Fibroblast of villous mesenchyme (primary cell): ENCODE results near the gene MAN2B2. TPM values are rescaled to one million over a fixed set of nuclear protein-coding genes. Genes with fewer than 3 reads are reported as not detected.

Experiments used
- DNase-seq: peaks from one replicate; pipeline ENCODE4 v3.0.0-alpha.2; 2010; ENCODE audit warnings: low read depth
- H3K4me3 ChIP-seq: 2 replicates; pipeline ENCODE4 v1.5.1; 2011; ENCODE audit warnings: low read depth, mild to moderate bottlenecking, low read length
- total RNA-seq: library from RNA; depleted of rRNA; stranded (reverse); fragments of >200 nt; gene quantifications from 2 replicates; pipeline ENCODE4 v1.2.3, GENCODE V29; 2012
- TF ChIP-seq, protein P1 (sequence below): IDR thresholded peaks from 2 replicates; pipeline ENCODE4 v1.5.1; 2012; ENCODE audit warnings: low read depth, mild to moderate bottlenecking, low read length; ENCODE audit not compliant: insufficient read depth

The MAN2B2 gene
- total RNA-seq, 1 donor = 14.2 TPM

DNA sequence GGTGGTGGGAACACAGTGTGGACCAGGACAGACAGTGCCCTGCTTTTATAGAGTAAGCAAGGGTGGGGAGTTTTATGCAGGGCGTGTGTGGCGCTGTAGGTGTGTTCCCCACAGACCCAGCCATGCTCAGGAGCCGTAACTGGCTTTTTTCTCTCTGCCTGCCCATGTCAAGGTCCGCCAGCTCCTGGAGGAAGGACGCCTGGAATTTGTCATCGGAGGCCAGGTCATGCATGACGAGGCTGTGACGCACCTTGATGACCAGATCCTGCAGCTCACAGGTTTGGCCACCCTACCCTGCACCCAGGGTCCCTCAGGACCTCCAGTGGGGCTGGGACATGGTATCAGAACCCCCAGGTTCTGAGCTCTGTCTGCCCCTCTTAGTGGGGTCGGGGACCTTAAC lies 3.2 kb downstream of the MAN2B2 start:
- TF ChIP-seq, protein P1, sequence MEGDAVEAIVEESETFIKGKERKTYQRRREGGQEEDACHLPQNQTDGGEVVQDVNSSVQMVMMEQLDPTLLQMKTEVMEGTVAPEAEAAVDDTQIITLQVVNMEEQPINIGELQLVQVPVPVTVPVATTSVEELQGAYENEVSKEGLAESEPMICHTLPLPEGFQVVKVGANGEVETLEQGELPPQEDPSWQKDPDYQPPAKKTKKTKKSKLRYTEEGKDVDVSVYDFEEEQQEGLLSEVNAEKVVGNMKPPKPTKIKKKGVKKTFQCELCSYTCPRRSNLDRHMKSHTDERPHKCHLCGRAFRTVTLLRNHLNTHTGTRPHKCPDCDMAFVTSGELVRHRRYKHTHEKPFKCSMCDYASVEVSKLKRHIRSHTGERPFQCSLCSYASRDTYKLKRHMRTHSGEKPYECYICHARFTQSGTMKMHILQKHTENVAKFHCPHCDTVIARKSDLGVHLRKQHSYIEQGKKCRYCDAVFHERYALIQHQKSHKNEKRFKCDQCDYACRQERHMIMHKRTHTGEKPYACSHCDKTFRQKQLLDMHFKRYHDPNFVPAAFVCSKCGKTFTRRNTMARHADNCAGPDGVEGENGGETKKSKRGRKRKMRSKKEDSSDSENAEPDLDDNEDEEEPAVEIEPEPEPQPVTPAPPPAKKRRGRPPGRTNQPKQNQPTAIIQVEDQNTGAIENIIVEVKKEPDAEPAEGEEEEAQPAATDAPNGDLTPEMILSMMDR = no peak
- no peak for DNase-seq
- no peak overlapping the region for H3K4me3 ChIP-seq

GRCh38 chr4:6580353-6580752 lies 5.4 kb downstream of the MAN2B2 start:
- no peak overlapping the region for H3K4me3 ChIP-seq
- TF ChIP-seq, protein P1 = no peak
- no peak for DNase-seq

DNA sequence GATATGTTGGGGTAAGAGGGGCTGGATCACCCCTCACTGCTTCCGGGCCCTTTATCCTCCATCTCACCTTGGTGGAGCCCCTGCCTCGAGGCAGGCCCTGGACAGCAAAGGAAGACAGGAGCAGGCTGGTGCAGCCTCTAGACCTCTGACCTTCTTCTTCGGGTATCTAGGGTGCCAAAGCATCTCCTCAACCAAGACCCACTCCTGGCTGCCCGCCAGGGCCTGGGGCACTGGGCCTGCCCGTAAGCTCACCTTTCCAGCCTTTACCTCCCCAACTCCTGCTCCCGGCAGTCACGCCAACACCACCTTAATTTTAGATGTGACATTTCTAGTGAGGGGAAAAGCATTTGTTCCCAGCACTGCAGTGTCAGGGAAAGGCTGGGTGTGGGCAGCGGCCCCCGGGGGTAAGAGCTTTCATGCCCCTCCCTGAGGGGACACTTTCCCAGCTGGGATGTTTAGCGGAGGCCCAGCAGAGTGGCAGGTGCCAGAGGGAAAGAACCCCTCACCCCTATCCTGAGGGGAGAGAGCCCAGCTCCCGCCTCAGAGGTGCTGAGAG lies 6.7 kb downstream of the MAN2B2 start:
- H3K4me3 ChIP-seq = no peak overlapping the region
- TF ChIP-seq, protein P1 = no peak
- no peak for DNase-seq

DNA sequence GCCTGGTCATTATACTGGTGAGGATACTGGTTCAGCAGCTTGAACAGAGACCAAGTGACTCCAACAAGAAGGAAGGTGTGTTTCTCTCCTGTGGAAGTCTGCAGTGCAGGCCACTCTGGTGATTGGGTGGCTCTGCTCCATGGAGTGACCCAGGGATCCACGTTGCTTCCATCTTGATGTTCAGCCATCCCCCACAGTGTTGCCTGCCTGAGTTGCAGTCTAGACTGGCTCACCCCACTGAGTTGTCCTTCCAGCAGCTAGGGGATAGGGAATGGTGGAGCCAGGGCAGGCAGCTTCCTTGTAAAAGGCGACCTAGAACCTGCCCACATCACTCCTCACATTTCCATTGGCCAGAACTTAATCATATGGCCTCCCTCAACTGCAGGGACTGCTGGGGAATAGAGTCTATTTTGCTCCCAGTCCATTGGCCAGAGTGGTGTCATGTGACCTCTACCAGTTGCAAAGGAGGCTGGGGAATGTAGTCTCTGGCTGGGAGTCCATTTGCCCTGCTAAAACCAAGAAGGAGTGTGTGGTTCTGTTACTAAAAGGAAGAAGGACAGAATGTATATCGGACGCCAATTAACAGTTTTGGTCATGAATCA lies 8.0 kb downstream of the MAN2B2 start:
- no peak overlapping the region for H3K4me3 ChIP-seq
- peak; percentile 20 for DNase-seq
- TF ChIP-seq, protein P1 = no peak

- no peak for DNase-seq
- no peak overlapping the region for H3K4me3 ChIP-seq
- TF ChIP-seq, protein P1 = no peak
Measured at GRCh38 chr4:6584865-6585264, 9.9 kb downstream of the MAN2B2 start.

GRCh38 chr4:6586715-6587325 lies 11.8 kb downstream of the MAN2B2 start:
- no peak overlapping the region for H3K4me3 ChIP-seq
- TF ChIP-seq, protein P1 = no peak
- no peak for DNase-seq
